GM12874 (cell line): ENCODE measurements around the gene BANP.

Source experiments
- TF ChIP-seq, protein P1 (sequence below): IDR thresholded peaks from 2 replicates; pipeline ENCODE4 v1.5.1; 2011; ENCODE audit warnings: low read depth, mild to moderate bottlenecking, control low read depth, low read length, moderate library complexity; ENCODE audit not compliant: insufficient read depth

BANP gene

DNA sequence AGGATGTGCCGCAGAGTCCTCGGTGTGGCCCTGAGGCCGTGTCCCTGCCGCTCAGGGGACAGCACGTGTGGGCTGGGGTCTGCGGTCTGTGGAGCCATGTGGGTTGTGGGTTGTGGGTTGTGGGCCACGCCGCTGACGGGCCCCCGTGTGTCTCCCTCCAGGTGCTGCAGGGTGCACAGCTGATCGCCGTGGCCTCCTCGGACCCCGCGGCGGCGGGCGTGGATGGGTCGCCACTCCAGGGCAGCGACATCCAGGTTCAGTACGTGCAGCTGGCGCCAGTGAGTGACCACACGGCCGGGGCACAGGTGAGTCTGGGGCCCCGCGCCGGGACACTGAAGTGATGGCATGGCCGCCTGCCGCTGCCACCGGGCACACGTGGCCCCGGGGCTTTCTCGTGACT, 120.7 kb downstream of the BANP start:
- TF ChIP-seq, protein P1, sequence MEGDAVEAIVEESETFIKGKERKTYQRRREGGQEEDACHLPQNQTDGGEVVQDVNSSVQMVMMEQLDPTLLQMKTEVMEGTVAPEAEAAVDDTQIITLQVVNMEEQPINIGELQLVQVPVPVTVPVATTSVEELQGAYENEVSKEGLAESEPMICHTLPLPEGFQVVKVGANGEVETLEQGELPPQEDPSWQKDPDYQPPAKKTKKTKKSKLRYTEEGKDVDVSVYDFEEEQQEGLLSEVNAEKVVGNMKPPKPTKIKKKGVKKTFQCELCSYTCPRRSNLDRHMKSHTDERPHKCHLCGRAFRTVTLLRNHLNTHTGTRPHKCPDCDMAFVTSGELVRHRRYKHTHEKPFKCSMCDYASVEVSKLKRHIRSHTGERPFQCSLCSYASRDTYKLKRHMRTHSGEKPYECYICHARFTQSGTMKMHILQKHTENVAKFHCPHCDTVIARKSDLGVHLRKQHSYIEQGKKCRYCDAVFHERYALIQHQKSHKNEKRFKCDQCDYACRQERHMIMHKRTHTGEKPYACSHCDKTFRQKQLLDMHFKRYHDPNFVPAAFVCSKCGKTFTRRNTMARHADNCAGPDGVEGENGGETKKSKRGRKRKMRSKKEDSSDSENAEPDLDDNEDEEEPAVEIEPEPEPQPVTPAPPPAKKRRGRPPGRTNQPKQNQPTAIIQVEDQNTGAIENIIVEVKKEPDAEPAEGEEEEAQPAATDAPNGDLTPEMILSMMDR, result no peak

DNA sequence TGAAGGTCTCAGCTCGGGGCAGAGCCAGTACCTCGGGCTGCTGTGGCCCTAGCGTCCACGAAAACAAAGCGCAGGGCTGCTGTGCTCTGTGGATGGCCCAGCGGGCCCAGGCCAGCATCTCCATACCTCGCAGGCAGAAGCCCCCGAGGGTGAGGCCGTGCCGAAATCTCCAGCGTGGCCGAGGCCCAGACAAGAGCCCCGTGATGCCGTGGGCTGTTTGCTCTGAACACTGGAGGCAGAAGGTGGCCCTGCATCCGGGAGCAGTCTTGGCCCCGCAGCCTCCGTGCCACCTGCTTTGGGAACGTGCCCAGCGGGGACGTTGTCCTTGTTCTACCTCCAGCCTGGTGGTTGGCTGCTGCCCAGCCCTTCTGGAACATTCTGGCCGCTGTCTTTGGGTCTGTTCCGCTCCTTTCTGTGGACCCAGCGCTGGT, 121.4 kb downstream of the BANP start:
- TF ChIP-seq, protein P1, result no peak

DNA sequence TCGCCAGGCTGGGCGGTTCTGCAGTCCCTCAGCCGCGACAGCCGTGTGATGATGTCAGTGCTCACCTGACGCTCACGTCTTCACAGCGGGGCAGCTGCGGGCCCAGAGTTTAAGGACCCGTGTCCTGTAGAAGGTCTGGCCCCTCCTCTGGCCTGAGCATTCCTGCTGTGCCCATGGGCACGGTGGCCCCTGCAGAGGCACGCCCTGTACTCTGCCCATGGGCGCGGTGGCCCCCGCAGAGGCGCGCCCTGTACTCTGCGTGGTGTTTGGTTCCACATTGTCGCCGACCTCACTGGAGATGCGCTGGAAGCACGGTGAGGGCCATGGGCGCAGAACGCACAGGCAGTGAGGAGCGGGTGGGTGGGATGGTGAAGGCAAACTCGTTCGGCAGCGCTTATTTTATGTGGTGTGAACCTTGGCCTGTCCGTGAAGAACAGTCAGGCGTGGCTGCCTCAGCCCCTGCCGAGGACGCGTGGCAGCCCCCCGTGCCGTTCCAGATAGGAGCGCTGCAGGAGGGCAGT, 122.0 kb downstream of the BANP start:
- TF ChIP-seq, protein P1, result no peak

DNA sequence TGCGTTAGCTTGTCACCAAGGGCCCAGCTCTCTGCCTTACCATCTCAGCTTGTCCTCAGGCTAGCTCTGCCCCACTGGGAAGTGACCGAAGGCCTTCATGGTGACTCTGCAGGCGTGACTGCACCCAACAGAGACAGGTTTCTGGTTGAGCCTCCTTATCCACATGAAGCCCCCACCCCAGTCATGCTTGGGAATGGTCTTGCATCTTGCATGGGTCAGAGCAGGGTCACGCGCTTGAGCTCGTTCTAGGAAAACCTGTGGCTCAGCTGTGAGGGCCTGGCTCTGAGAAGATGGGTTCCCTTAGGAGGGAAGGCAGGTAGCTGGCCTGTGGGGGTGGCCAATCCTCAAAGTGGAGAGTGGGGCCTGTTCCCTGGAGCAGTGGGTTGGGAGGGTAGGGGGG, 122.8 kb downstream of the BANP start:
- TF ChIP-seq, protein P1, result no peak

DNA sequence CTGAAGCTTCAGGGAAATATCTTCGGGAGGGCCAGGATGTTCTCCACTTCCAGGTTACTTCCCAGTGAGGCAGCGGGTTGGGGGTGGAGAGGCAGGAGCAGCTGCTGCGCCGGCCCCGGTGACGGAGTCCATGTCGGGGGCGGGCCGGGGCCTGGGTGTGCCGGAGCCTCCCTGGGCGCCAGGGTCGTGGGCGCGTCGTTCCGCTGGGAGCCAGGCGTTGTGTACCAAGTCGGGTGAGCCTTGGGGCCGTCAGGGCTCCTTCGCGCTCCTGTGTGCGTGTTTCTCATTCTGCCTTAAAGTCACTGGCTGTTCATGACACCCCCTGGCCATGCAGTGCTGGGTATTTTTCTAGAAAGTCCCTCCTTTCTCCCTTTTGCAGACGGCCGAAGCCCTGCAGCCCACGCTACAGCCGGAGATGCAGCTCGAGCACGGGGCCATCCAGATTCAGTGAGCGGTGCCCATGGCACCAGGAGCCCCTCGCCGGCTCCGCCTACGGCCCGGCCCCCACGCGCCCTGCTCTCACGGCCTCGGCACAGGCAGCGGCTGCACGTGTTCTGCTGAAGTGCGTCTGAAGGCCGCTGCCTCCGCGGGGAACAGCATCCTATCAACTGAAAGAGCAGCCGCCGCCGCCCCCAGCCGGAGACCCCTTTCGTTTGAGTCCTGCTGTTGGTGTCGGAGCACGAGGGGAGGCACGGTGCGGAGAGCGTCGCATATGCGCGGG, 125.1 kb downstream of the BANP start:
- TF ChIP-seq, protein P1, result no peak

DNA sequence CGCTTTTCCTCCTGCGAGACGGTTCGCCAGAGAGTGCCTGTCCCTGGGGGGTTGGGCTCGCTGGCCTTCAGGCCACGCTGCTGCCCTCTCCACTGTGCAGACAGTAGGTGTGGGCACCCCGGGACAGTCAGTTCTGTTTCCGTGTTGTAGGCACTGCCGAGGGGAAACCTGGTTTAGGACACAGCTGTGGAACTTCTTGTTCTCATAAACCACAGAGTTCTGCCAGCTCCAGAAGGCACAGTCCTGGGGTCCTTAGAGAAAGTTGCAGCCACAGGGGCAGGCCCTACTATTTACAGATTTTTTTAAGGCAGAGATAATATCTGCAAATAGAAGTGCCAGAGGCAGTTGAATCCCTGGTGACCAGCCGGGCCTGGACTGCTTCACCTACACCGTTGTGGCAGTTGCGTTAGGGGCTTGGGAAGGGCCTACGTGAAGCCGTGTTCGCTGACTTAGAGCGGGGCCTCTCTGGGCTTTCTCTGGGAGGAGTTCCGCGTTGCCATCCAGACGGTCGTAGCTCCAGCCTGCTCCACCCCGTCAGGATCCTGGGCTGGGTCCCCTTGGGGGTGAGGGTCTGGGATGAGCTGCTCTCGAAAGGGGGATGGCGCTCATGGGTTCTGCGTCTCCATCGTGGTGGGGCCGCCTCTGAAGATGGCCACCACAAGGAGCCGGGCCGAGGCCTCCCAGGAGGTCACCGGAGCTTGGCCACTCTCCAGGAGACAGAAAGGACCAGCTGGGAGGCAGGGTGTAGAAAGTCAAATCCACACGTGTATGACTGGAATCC, 126.3 kb downstream of the BANP start:
- TF ChIP-seq, protein P1, result no peak

DNA sequence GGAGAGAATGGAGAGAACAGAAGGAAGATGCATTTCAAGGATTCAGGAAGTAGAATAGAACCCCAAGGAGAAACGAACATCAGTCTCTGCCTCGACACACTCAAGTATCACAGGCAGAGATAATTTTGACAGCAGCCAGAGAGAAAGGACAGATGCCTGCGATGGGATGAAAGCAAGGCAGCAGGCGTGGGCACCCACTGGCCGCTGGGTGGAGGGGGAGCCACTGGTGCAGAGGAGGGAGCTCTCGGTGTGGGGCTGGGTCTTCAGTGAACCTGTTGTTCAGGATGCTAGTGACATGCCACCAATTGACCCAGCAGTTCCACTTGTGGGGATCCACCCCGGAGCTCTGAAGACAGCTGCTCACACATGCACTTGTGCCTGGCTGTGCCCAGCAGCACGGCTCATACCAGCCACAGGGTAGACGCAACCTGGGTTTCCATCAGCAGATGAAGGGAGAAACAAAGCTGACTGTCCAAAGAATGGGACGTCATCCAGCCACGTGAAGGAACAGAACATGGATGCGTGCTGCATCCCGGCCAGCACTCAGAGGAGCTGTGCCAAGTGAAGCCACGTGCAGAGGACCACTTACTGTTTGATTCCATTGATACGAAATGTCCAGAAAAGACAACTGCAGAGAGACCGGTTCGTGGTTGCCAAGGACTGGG, 127.0 kb downstream of the BANP start:
- TF ChIP-seq, protein P1, result no peak
